Measurements from ENCODE around the gene TMEM252.

DNA sequence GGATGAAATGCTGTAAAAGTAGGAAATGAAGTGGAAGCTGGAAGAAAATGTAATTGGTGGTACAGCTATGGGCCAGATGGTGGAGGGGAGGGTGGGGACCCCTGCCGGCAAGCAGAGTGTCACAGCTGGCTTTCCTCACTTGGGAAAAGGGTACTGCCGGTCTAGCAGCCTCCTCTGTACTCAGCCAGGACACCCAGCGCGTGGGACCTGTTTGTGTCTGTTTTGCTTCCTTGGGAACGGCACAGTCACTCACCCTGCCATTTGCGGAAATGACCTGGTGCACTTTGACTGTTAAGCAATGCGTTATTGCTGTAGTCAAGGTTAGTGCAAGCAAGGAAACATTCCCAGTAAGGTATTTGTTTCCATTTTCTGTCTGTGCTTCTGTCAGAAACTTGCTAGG is 10.1 kb downstream of the TMEM252 start:
- TF ChIP-seq, protein P1, sequence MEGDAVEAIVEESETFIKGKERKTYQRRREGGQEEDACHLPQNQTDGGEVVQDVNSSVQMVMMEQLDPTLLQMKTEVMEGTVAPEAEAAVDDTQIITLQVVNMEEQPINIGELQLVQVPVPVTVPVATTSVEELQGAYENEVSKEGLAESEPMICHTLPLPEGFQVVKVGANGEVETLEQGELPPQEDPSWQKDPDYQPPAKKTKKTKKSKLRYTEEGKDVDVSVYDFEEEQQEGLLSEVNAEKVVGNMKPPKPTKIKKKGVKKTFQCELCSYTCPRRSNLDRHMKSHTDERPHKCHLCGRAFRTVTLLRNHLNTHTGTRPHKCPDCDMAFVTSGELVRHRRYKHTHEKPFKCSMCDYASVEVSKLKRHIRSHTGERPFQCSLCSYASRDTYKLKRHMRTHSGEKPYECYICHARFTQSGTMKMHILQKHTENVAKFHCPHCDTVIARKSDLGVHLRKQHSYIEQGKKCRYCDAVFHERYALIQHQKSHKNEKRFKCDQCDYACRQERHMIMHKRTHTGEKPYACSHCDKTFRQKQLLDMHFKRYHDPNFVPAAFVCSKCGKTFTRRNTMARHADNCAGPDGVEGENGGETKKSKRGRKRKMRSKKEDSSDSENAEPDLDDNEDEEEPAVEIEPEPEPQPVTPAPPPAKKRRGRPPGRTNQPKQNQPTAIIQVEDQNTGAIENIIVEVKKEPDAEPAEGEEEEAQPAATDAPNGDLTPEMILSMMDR (IDR thresholded peaks at IDR 0.05), result no peak
- TF ChIP-seq POLR2A (IDR thresholded peaks at IDR 0.05), result no peak

Data from lower leg skin (tissue), 3 donors.